Activated CD4-positive, alpha-beta T cell treated with anti-CD3 and anti-CD28 coated beads for 24 hours (primary cell): Measurements from ENCODE around the gene SETBP1.

Experiments
- DNase-seq, 2 donors: peaks; one replicate each; pipeline ENCODE4 v3.0.0-alpha.2; 2020; ENCODE audit warnings: low read depth in 2 of 2

Gene SETBP1

GRCh38 chr18:44679056-44679913, 1.4 kb upstream of the SETBP1 start:
- DNase-seq: peak; percentile 50 to 55

- peak in 1 of 2 donors; percentile 19 for DNase-seq
These were observed 795 bp upstream of the SETBP1 start for GRCh38 chr18:44679914-44680272.

- no peak for DNase-seq
These were observed 635 bp downstream of the SETBP1 start for GRCh38 chr18:44681076-44681970.

- DNase-seq: no peak
These were observed 1.6 kb downstream of the SETBP1 start for GRCh38 chr18:44682201-44682870.

GRCh38 chr18:44682871-44683221, 2.2 kb downstream of the SETBP1 start:
- no peak for DNase-seq

- DNase-seq: no peak
These were observed 2.9 kb downstream of the SETBP1 start for GRCh38 chr18:44683556-44683955.

GRCh38 chr18:44685296-44685695, 4.6 kb downstream of the SETBP1 start:
- no peak for DNase-seq

- DNase-seq: no peak
These were observed 5.5 kb downstream of the SETBP1 start for GRCh38 chr18:44686156-44686555.

- DNase-seq: no peak
These were observed 6.7 kb downstream of the SETBP1 start for GRCh38 chr18:44687421-44687820.

- DNase-seq: no peak
These were observed 9.0 kb downstream of the SETBP1 start for GRCh38 chr18:44689736-44690135.

- no peak for DNase-seq
These were observed 10.6 kb downstream of the SETBP1 start for GRCh38 chr18:44691148-44691925.

- DNase-seq: no peak
These were observed 12.5 kb downstream of the SETBP1 start for GRCh38 chr18:44693030-44693784.

GRCh38 chr18:44695503-44695902, 14.8 kb downstream of the SETBP1 start:
- DNase-seq: no peak

GRCh38 chr18:44696892-44697291, 16.2 kb downstream of the SETBP1 start:
- no peak for DNase-seq

- no peak for DNase-seq
These were observed 16.6 kb downstream of the SETBP1 start for GRCh38 chr18:44697315-44697714.

GRCh38 chr18:44698518-44698917, 17.8 kb downstream of the SETBP1 start:
- DNase-seq: no peak

GRCh38 chr18:44699572-44700261, 19.0 kb downstream of the SETBP1 start:
- no peak for DNase-seq

GRCh38 chr18:44700652-44701051, 20.0 kb downstream of the SETBP1 start:
- DNase-seq: no peak

GRCh38 chr18:44701227-44701626, 20.5 kb downstream of the SETBP1 start:
- no peak for DNase-seq

GRCh38 chr18:44702594-44702993, 21.9 kb downstream of the SETBP1 start:
- DNase-seq: no peak
